GM19099 (cell line): Measurements from ENCODE around the gene AKR1C1.
"Not testable (repeated sequence)": the region's sequence is repeated elsewhere in the genome, so short reads cannot be mapped to it uniquely, and the experiment has no call there.

Source experiments
- POLR2A ChIP-seq: IDR thresholded peaks from 3 replicates; pipeline ENCODE4 v1.6.1; 2011; ENCODE audit warnings: low read depth; ENCODE audit not compliant: insufficient read length; ENCODE audit errors: extremely low read depth

Gene AKR1C1

DNA sequence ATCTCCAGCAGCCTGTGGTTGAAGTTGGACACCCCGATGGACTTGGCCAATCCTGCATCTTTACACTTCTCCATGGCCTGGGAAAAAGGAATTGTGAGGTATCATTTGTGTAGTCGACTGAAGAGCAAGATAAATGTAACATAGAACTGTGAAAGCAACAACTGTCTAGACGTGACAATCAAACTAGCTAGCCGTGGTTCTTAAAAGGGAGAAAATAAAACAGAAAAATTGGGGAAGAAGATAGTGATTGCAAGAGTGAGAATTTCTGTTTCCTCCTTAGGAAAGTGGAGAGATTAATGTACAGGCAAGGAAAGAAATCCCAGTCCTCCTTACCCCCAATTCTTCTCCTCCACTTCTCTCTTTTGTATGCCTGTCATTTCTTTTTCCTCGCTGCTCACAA, 35.5 kb downstream of the AKR1C1 start:
- no peak for TF ChIP-seq POLR2A

DNA sequence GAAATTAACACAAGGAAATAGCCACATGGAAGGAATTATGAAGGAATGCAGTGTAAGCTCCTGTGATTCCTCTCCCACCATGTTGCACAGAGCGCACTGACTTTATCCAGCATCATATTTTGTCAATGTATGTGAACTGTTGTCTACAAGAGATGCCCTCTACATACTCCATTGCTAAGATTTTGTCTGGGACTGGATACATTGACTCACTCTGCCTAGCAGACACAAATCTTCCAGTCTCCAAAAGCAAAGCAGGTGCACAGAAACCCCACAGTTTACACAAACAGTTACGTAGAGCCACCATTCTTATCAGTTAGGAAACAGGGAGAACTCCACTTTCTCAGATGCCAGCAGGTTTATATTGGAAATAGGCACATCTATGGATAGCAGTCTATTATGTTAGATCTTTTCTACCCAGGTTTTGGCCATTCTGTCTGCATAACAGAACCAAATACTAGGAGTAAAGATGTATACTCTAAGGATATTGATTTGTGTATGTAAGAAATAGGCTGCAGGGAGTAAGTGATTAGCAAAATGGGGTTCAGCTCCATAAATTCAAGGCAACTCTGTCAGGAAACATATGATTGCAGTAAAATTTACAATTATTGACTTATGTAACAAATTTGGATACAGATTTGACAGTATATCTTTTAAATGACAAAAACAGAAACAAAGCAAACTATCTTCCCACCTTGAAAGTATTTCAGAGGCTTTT, 39.0 kb downstream of the AKR1C1 start:
- no peak for TF ChIP-seq POLR2A

DNA sequence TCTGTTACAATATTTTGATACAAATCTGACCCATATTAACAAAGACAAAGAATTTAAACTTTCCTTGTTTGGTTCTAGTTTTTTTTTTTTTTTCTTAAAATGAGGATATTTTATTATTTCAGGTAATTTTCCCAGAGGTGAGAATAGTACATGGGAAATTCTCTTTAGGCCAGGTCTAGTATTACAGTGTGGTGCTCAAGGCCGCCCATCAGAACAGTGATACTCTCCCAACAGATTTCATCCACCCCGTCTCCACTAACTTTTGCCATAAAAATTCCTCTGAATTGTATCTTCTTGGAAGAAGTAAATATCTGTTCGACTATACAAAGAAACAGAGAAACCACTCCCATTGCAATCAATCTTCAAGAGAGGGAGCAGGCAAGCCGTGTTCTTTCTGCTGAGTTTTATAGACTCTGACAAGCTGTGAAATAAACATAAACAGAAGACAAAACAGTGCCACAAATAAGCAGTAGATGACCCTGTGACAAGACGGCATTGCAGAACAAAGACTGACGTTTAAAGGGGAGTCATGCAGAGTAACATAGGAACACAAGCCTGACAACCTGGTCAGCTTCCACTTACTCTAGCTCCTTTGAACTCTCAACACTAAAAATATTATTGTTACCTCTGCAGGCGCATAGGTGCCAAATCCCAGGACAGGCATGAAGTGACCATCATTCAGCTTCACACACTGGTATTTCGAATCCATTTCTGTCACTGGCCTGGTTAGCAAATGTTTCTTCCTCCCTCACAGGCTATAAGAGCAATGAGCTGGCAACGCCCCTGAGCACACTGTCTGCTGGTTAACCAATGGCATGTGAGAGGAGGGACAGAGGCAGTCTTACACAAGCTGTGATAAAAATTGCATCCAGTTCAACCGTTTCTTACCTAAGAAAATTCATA, 40.2 kb downstream of the AKR1C1 start, which contains the start of gene AKR1C2:
AKR1C2 (minus strand) TSS at position 731 of the 903 bp plus-strand sequence; CDS start at position 709, 22 bp downstream.
- not testable (repeated sequence) for TF ChIP-seq POLR2A

DNA sequence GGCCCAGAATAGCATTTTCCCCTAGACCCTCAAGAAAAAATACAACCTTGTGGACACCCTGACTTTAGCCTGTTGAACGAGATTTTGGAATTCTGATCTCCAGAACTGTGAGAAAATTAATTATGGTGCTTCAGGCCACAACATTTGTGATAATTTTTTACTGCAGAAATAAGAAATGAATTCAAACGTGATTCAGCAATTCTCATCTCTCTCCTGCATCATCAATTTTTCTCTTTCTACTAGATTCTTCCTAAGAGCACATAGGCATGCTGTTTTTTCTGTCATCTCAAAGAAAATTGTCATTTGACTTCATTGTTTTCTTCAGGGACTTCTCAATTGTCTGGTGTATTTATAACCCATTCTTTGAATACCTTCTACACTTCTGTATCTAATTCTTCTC, 49.4 kb downstream of the AKR1C1 start:
- no peak for TF ChIP-seq POLR2A

DNA sequence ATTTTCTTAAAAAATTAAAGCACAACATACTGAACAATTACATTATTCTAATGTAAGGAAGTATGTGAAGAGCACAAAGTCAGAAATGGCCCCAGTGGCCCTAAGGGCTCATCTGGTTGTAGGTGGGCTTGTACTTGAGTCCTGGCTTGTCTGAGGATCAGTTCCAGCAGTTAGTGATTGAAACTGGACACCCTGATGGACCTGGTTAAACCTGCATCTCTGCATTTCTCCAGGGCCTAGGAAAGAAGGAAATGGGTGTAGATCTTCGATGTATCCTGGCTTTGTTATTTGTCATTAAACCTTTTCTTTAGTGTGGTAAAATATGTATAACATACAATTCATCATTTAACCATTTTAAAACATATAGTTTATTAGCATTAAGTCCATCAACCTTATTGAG, 50.2 kb downstream of the AKR1C1 start:
- no peak for TF ChIP-seq POLR2A

DNA sequence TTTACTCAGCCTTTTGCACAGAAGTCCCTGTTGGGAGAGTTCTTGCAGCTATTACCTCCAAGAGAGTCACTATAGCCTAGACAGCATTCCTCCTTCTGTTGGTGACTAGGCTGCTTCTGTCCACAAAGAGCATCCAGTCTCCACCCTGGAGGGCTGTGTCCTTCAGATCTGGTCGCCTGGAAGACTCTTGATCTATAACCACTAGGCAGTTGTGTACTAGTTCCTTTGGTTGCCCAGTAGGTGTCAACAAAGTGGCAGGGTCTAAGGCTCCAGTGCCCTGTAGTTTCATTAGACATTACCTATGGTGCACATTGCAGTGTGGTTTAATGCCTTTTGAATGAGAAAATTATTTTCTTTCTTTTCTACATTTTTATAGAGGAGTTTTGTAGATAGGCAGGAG, 51.7 kb downstream of the AKR1C1 start:
- no peak for TF ChIP-seq POLR2A

DNA sequence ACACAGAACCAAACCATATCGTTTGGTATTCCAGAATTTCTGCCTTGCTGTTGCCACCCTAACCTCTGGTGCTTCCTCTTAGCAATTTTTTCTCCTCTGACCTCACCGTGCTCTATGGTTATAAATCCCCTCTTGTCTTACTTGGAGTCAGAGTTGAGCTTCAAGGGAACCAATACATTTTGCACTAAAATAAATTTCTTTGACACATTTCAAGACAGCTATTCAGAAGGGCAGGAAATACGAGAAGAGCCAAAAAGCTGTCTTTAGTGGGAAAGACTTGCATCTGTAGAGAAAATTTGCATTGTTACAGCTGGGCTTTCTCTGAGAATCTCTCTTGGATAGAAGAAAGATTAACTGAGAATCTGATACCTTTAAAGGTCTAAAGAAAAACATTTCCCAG, 54.9 kb downstream of the AKR1C1 start:
- TF ChIP-seq POLR2A = no peak

DNA sequence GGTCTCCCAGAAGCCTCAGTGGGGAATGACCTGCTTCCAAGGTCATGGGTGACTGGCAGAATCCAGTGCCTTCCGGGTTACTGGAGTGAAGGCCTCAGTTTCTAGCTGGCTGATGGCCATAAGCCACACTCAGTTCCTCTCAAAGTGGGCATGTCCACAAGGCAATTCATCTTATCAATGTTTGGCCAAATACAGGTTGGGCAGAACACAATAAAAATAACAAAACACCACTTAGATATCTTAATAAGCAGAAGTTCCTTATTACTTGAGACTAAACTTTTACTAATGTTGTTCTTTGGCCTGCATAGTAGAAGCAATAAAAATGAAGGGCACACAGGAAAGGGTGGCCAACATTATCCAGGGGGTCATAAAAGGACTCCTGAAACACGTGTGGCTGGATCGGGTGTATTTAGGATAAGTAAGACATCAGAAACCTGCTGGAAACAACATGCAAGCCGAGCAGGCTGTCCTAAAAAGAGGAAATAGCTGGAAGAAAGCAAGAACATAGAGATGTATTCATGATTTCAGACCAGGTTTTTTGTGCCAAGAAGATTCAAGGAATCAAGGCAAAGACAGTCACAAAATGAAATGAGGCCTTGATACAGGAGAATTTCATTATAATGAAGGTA, 60.1 kb downstream of the AKR1C1 start:
- TF ChIP-seq POLR2A = no peak

DNA sequence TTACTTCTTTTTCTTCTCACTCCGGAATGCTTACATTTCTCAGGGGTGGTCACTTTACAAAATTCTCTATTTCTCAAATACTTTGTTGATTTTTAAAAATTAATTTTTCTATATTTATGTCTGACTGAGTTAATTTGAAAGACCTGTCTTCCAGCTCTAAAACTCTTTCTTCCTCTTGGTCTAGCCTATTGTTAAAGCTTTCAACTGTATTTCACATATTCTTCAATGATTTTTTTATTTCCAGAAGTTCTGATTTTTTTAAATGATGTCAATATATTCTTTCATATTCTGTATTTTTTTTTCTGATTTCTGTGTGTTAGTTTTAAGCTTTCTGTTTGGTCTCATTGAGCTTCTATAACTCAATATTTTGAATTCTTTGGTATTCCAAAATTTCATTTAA, 67.8 kb downstream of the AKR1C1 start:
- TF ChIP-seq POLR2A = no peak
